Hepatocyte (in vitro differentiated cells): ENCODE data around the gene TTC39A.

Experiments
- EZH2 ChIP-seq: fragments of 200-600 bp; sonication (generic); IDR thresholded peaks from 2 replicates; pipeline ENCODE4 v1.6.1; 2016; ENCODE audit warnings: antibody characterized with exemption, mild to moderate bottlenecking, borderline replicate concordance
- EZH2phosphoT487 ChIP-seq: fragments of 200-600 bp; sonication (generic); IDR thresholded peaks from one replicate; pipeline ENCODE4 v1.6.1; 2018; ENCODE audit warnings: antibody characterized with exemption, mild to moderate bottlenecking, low read depth, moderate library complexity; ENCODE audit not compliant: unreplicated experiment, severe bottlenecking
- TF ChIP-seq, protein P1 (sequence below): fragments of 200-600 bp; sonication (generic); IDR thresholded peaks from 2 replicates; pipeline ENCODE4 v1.5.1; 2016; ENCODE audit warnings: antibody characterized with exemption, mild to moderate bottlenecking; ENCODE audit not compliant: poor library complexity

DNA sequence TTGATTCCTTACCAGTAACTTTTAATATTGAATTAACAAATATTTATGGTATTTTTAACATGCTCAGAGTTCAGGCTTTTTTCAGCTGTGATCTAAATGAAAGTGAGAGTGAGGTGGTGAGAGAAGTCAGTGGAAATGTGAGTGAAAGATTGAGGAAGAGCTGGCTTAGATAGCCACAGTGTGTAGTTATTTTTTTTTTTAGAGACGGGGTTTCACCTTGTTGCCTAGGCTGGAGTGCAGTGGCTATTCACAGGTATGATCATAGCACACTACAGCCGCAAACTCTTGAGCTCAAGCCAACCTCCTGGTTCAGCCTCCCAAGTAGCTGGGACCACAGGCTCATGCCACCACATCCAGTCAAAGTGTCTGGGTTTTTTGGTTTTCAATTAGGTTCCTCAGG is 83.3 kb downstream of the TTC39A start:
- TF ChIP-seq, protein P1, sequence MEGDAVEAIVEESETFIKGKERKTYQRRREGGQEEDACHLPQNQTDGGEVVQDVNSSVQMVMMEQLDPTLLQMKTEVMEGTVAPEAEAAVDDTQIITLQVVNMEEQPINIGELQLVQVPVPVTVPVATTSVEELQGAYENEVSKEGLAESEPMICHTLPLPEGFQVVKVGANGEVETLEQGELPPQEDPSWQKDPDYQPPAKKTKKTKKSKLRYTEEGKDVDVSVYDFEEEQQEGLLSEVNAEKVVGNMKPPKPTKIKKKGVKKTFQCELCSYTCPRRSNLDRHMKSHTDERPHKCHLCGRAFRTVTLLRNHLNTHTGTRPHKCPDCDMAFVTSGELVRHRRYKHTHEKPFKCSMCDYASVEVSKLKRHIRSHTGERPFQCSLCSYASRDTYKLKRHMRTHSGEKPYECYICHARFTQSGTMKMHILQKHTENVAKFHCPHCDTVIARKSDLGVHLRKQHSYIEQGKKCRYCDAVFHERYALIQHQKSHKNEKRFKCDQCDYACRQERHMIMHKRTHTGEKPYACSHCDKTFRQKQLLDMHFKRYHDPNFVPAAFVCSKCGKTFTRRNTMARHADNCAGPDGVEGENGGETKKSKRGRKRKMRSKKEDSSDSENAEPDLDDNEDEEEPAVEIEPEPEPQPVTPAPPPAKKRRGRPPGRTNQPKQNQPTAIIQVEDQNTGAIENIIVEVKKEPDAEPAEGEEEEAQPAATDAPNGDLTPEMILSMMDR, result no peak
- TF ChIP-seq EZH2phosphoT487, result no peak
- TF ChIP-seq EZH2, result no peak
